Posterior cingulate gyrus (tissue), 11 donors: Measurements from ENCODE around the gene BICDL1.
A peak's percentile ranks its signal among the peaks of the same experiment; 100 is the strongest.

Experiments
- DNase-seq, 10 donors: peaks; one replicate each; pipeline versions ENCODE4 v3.0.0 to v3.0.0-alpha.2; 2020 to 2021; ENCODE audit warnings: mixed read lengths in 3 of 10
- intact Hi-C: fragments of 100-400 bp; cut with DNase I; formaldehyde crosslinking; loops from one replicate; pipeline ENCODE4 v1.15.1; 2023

The BICDL1 gene

DNA sequence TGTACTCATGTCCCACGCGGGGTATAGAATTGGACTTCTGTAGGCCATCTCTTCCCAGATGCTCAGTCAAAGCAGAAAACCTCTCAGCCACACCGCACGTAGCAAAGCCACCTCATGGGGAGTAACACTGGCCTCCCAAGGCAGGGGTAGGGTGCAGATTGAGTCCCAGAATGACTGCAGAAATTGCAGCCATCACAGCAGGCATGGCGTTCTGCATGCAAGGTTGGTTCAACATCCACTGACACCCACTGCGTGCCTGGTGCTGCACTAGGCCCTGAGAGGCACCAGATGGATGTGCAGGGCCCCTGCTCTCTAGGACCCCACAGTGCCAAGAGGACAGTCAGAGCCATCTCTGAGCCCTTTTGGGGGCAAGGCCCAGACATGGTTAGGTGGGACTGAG lies 87.6 kb downstream of the BICDL1 start:
- peak in 1 of 10 donors; percentile 24 for DNase-seq
- intact Hi-C loops: no loop called here

DNA sequence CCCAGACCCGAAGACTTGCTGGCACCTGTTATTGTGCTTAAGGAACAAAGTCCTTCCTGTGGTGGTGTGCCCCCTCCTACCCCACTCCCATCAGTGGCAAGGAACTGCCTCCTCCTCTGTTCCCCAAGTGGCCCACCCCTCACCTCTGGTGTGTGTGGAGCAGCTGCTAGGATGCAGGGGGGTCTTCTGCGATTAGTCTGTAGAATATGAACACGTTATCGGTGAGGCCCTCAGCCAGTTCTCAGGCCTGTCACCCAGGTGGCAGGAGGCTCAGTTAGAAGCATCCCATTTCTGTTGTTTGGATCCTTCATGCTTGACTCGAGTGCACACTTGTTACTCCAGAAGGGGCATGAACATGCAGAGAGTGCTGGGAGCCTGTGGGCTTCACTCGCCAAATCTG lies 88.2 kb downstream of the BICDL1 start:
- DNase-seq: peak in 1 of 10 donors; percentile 5
- intact Hi-C loops: no loop called here

DNA sequence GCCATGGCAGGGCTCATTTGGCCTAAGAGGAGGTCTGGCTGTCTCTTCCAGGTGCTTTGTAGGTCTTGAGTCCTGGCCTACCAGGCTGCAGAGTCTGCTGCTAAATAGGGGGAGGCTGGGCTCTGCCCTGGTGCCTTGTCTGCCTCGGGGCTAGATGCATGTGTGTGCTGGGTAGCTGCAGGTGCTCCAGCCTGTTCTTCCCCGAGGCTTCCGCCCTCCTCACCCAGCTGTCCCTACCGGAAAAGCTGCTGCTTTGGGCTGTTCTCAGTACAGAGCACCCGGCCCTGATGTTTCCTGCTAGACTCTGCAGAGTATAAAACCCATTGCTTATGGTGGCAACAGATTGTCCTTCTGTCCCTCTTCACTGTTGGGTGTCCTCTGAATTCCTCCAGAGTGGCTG lies 89.8 kb downstream of the BICDL1 start:
- intact Hi-C loops: no loop called here
- DNase-seq: peak in 1 of 10 donors; percentile 73

DNA sequence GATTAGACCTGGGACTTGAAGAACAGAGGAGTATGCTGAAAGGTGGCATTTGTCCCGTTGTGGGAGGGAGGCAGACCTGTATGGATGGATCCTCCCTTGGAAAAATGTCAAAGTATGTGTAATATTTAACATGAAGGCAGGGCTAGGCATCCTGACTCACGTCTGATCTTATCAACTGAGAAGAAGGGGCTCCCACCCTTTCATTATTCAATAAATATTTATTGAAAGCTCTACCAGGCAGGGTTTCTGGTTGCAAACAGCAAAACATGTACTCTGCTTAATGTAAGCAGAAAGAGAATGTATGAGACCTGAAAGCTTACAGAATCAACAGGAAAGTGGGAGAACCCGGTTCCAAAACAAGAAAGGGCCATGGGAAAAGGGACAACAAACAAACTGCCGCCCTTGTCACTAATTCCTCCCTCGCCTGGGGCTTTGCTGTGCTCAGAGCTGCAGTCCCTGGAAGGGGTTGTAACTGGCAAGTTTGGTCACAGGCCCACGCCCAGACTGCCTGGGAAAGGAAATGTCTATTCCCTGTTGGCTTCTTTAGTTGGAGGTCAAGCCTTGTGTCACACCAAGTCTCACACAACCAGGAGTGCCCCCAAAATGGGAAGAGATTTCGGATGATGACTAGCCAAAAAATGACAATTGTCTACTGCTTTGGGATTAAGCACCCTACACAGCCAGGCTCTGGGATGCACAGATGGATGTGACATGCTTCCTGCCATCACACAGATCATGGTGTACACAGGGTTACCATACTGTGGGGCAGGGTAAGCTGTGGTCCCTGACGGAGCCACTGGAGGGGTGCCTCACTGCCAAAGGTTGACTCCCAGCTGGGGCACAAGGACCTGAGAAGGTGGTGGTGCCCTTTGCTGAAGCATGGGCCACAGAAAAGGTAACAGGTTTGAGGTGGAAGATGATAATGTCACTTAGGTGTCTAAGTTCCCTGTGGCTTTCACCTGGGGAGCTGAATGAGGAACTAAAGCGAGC lies 90.7 kb downstream of the BICDL1 start:
- peak in 1 of 10 donors; percentile 59 for DNase-seq
- intact Hi-C loops: no loop called here

DNA sequence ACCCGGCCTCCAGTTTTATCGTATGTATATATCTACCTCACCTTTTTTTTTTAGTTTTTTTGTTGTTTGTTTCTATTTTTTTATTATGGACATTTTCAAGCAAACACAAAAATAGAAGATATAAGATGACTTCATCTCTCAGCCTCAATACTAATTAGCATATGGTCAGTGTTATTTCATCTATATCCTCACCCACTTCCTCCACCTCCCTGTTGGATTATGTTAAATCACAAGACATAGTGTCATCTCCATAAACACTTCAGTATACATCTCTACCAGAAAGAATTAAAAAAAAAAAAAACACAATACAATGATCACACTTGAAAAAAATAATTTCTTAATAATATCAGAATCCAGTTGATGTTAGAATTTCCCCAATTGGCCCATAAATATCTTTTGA lies 92.6 kb downstream of the BICDL1 start:
- DNase-seq: no peak
- intact Hi-C loops: no loop called here

DNA sequence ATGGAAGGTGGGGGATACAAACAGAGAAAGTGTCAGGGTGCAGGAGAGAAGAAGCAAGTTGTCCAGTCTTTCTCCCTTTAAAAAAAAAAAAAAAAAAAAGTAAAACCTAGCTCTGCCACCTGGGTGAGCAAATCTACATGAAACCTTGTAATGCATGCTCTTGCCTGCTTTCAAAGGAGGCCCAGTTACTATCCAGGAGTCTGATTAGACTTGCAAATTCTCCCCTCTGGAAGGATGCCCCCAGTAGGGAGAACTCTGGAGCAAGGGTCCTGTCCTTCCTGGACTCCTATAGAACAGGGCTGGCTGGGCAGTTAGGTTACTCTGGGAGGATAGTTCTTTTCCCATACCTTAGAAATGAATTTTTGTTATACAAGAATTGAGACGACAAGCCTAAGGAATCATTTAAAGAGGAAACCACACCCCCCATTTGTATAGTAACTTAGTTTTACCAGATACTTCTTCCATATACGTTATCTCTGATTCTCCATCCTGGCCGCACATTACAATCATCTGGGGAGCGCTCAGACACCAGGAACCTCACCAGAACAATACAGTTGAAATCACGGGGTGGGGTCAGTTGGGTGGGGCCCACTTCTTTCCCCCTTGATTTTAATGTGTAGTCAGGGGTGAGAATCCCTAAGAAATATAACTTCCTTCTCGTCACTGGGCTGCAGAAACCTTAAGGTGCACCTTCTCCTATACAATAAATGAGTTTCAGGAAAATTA lies 97.0 kb downstream of the BICDL1 start:
- peak in 1 of 10 donors; percentile 3 for DNase-seq
- intact Hi-C loops: loop anchor here (1.0 to 2.0 kb wide), 2 partner anchors 31 to 97 kb away; partner anchors contain the start of genes BICDL1 and RAB35

DNA sequence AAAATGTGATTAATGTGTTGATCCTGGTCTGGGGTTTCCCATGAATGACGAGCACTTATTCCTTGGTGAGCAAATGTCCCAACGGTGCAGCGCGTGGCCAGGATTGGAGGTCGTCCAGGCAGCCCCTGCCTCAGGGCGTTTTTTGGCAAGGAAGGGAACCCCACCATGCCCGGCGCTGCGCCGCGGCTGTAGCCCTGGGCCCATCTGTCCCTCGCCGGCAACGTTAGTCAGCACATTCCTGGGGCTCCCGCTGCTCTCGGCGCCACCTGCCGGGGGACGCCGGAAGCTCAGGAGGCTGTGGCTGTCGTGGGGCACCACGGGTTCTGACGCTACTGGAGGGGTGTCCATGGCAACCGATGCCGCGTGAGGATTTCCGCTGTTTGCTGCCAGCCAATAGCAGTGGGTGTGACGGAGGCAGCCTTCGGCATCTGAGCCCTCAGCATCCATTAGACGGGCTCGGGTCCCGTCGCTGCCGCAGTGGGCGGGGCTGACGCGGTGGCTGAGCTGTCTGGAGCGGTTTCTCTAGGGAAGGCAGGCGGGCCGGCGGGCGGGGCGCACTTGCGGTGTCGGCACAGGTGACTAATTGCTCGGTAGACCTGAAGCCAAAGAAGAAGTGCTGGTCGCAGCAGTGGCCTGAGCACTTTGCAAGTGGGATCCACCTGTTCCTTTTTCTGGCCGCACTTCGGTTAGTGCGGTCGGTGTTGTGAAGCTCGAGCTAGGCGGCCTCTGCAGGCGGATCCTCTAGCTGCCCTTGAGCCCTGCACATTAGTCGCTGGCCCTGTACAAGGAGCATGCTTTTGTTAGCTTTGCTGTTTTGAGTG lies 98.0 kb downstream of the BICDL1 start:
- intact Hi-C loops: loop anchor here (1.0 to 2.0 kb wide), 2 partner anchors 30 to 98 kb away; partner anchors contain the start of genes BICDL1 and RAB35
- DNase-seq: peak; percentile 99 to 100 (median 100)

DNA sequence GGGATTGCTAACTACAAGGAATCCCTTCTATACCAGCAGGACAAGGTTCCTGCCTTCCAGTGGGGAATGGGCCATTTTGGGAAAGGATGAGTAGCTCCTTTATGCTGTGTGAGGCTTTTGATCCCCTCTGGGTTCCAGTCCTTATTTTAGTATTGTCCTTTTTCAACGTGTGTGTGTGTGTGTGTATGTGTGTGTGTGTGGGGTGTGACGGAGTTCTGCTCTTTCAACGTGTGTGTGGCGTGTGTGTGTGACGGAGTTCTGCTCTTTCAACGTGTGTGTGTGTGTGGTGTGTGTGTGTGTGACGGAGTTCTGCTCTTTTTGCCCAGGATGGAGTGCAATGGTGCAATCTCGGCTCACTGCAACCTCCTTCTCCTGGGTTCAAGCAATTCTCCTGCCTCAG lies 100.1 kb downstream of the BICDL1 start:
- DNase-seq: no peak
- intact Hi-C loops: no loop called here

DNA sequence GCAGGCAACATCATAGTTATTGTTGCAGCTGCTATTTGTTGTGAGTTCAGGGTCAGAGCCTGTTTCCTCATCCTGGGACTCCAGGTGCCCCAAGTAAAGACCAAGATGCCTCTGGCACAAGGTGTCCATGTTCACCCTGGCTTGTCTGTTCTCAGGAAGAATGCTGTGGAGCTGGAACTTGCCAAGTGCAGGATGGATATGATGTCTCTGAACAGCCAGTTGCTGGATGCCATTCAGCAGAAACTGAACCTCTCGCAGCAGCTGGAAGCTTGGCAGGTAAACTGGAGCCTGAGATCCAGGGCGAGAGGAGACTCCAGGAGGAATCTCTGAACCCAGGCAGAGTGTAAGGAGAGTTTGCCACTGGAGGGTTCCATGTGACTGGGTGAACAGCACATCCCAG lies 100.8 kb downstream of the BICDL1 start:
- intact Hi-C loops: no loop called here
- DNase-seq: peak in 1 of 10 donors; percentile 9

DNA sequence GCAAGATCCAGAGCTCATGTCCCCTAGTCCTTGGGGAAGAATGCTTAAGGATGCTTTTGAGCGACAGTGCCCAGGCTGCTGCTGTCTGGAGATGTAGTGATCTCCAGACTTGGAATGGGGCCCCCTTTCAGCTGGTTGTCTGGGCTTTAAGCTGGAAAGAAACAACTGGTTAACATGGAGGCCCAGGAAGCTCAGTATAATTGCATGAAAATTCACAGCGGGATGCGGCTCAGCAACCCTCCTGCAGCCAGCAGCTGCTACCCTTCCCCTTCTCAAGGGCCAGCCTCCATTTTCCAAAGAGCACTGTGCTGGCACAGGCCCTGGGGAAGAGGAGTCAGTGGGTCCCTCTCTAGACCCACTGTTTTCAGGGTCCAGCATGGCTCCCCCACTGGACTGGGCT lies 101.2 kb downstream of the BICDL1 start:
- DNase-seq: peak in 1 of 10 donors; percentile 61
- intact Hi-C loops: no loop called here

DNA sequence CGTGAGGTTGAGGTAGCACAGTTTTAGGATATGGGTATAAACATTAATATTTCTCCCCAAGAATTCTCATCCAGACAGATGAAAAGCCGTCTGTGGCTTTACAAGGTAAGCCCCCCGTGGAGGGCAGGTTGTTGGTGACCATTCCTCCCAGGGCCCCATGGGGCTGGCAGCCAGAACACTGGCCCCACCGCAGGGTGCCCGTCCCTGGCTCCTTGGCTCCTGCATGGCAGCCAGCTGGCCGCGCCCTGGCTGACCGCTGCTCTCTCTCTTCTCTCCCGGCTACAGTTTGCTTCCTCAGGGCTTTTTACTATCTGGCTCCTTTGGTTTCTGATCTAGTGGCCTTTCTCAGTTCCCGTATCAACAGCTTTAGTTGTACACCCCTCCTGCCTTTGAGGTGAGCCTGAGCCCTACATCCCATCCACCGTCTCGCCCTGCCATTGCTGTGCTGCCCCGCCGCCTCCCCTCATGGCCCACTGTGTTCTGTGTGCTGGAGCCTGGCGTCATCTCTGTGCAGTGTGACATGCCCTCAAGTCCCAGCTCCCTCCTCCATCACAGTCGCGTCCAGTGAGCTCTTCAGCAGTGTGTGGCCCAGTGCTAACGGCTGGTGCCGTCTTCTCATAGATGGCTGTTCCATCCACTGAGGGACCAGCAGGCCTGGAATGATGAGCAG lies 101.7 kb downstream of the BICDL1 start:
- intact Hi-C loops: no loop called here
- peak in 1 of 10 donors; percentile 64 for DNase-seq

DNA sequence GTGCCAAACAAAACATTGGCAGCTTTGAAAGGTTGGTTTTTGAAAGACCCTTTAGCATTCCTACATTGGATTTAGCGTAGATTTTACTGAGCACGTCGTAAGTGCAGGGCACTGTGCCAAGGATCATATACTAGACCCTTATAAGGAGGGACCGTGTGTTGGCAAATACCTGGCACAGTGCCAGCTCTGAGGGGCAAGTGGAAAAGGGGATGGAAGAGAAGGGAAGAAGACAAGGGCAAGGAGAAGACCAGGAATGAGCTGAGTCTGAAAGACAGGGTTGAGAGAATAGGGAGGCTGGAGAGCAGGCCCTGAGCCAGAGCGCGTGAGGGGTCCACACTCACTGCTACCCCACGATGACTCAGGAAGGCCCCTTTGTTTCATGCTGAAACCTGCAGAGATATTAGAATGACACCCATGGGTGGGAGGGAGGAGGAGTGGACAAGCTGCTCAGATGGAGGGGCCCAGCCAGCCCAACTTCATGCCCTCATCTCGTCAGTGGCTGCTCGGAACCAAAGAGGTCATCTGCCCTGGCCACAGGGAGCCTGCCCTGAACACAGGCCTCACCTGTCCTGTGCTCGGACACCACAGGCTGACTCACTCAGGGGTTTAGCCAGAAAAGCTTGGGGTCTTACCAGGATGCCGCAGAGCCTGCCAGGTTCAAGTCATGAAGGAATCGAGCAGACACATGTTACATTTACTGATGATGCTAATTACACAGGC lies 102.5 kb downstream of the BICDL1 start:
- intact Hi-C loops: no loop called here
- DNase-seq: peak in 1 of 10 donors; percentile 78

DNA sequence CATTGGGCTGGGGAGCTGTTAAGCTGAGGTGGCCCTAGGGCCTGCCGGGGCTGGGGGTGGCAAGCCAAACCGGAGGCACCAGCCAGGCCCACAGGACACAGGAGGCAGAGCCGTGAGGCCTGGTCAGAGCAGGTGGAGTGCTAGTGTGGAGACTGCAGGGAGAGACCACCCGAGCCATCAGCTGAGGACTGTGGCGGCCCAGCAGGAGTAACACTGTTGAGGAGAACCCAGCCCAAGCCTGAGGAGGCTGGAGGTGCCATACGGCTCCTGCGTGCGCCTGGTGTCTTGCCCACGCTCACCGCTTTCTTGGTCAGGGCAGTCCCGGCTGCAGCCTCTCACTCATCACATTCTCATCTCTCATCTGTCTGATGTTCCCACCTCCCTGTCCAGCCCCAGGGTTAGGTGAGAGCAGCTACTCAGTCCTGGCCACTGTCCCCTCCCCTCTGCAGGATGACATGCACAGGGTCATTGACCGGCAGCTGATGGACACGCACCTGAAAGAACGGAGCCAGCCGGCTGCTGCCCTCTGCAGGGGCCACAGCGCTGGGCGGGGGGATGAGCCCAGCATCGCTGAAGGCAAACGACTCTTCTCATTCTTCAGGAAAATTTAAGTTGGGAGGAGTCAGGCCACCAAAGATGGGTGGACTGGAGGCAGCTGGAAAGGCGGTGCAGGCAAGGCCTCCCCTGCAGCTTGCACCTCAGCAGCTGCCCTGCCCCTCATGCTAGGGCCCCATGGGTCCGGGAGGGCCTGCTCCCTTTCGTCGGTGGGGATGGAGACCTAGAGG lies 103.7 kb downstream of the BICDL1 start:
- DNase-seq: peak in 1 of 10 donors; percentile 77
- intact Hi-C loops: no loop called here

DNA sequence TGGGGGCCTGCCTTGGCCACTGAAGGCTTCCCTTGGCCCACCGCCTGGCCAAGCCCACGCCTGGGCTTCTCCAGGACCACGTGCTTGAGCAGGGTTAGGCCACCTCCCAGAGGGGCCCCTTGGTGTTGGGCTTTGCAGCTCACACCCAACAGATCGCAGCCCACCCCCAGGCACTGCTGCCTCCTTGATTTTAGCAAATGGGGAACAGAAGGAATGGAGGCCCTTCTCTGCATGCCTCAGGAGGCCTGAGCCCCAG lies 104.2 kb downstream of the BICDL1 start:
- intact Hi-C loops: no loop called here
- DNase-seq: no peak

DNA sequence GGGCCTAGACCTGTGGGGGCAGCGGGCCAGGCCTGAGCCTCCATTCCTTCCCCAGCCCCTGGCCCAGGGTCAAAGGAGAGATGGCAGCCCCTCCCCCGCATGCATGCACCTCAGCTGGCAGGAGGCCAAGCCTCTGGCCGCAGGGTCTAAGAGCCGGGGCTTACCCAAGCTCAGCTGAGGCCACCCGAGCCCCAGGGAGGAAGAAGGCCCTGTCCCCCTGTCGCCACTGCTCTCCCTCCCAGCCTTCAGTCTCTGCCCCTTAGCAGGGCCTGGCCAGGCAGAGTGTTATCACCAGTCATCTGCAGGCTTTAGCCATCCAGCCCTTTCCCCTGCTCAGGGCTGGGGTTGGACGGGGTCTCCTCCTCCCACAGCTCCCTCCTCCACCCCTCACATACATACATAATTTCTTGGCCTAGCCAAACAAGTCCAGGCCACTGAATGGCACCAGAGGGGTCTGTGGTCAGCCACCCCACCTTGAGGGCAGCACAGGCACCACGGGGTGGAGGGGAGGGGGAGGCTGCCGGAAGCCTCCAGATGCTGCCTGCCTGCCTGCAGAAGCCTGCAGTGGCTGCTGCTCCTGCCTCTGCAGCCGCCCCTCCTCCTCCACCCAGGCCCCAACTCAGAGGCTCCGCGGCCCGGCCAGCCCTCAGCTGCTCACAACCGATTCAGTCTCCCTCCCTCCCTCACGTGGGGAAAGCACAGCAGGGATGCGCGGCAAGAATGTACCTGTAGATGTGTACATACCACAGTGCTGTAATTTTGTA lies 104.7 kb downstream of the BICDL1 start:
- DNase-seq: peak in 6 of 10 donors; percentile 45 to 93 (median 58)
- intact Hi-C loops: no loop called here

DNA sequence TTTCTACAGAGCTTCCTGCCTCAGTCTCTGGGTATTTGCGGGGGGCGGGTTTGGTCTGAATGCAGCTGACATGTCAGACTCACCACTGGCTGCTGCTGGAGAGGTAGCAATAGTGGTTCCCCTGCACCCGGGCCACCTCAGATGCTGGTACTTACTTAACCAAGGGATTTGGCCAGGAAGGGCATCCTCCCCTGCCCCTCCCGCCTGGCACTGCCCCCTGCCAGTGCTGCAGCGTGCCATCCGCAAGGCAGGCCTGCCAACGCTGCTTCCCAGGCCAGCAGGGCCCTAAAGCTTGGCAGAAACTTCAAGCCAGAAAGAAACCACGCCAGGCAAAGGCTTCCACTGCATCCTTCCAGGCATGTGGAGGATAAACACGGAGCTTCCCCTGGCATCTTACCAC lies 105.4 kb downstream of the BICDL1 start:
- peak in 4 of 10 donors; percentile 47 to 89 (median 66) for DNase-seq
- intact Hi-C loops: no loop called here

DNA sequence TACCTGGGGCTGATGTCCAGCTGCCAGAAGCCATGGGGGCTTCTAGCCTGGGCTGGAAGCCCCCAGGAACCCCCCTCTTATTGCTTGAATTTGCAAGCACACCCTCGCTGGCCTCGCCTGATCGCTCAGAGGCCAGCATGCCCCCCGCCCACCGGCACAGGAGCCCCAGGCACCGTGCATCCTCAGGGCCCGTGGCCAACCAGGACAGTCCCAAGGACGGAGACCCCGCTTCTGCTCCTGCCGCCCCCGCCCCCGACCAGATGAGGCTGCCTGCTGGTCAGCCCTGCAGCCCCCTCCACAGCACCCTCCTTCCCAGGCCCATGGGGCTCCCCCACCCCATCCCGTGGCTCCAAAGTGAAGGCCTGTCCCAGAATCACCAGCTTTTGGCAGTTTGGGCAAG lies 106.3 kb downstream of the BICDL1 start:
- peak in 1 of 10 donors; percentile 55 for DNase-seq
- intact Hi-C loops: no loop called here

DNA sequence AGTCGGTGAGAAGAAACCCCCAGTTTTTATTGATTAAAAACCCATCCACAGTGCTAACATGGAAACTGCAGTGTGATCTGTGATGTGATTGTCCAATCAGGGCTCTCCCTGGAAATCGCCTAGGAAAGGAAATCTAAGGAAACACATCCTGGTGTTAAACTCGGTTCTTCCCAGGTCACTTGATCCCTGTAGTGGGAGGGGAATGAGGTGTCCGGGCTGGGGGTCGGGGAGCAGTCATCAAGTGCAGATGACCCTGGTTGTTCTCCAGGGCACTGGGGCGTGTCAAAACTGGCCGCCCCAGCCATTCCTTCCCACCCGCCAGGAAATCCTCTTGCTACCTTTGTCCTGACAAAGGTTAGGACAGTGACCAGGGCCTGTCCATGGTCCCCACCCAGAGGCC lies 106.7 kb downstream of the BICDL1 start:
- intact Hi-C loops: no loop called here
- peak in 1 of 10 donors; percentile 64 for DNase-seq
